Activated B cell treated with CpG ODN at 0.5 μM for 24 hours (primary cell): ENCODE measurements around the gene SLC12A7. TPM values are rescaled to one million over a fixed set of nuclear protein-coding genes. Genes with fewer than 3 reads are reported as not detected.
A peak's percentile ranks its signal among the peaks of the same experiment; 100 is the strongest.

ENCODE experiments used
- ATAC-seq: fragments of 200-7000 bp; cut with Tn5 transposase; one replicate; pipeline ENCODE4 v1.10.0; 2021; ENCODE audit warnings: low read depth, mild to moderate bottlenecking, moderate library complexity
- CTCF ChIA-PET: fragments of 350-600 bp; sonication (Branson Sonifier 250); formaldehyde crosslinking; loops from one replicate; lab custom pipeline; 2021; ENCODE audit warnings: antibody characterized with exemption; lab: Charles Lee
- POLR2A ChIA-PET: fragments of 350-600 bp; sonication (Branson Sonifier 250); formaldehyde crosslinking; loops from one replicate; lab custom pipeline; 2021; ENCODE audit warnings: antibody characterized with exemption; lab: Charles Lee
- DNase-seq: peaks from one replicate; pipeline ENCODE4 v3.0.0; 2022
- H3K27ac Mint-ChIP-seq: one replicate; pipeline ENCODE4 v1.8.0; 2020; ENCODE audit warnings: mixed read lengths
- H3K27me3 Mint-ChIP-seq: one replicate; pipeline ENCODE4 v1.8.0; 2021; ENCODE audit warnings: mixed read lengths
- H3K36me3 Mint-ChIP-seq: one replicate; pipeline ENCODE4 v1.8.0; 2021; ENCODE audit warnings: low read depth, mixed read lengths
- H3K4me1 Mint-ChIP-seq: one replicate; pipeline ENCODE4 v1.8.0; 2021; ENCODE audit warnings: mixed read lengths
- H3K4me3 Mint-ChIP-seq: one replicate; pipeline ENCODE4 v1.8.0; 2020; ENCODE audit warnings: mild to moderate bottlenecking, mixed read lengths
- H3K9me3 Mint-ChIP-seq: one replicate; pipeline ENCODE4 v1.8.0; 2020; ENCODE audit warnings: mixed read lengths
- CTCF ChIP-seq: fragments of 200-600 bp; IDR thresholded peaks from one replicate; pipeline ENCODE4 v1.8.0; 2022; ENCODE audit warnings: antibody characterized with exemption, mild to moderate bottlenecking
- intact Hi-C: fragments of 100-400 bp; cut with micrococcal nuclease; formaldehyde crosslinking; loops from one replicate; pipeline ENCODE4 v1.15.1; 2024
- total RNA-seq: library from RNA; stranded (reverse); gene quantifications from 2 replicates; pipeline ENCODE4 v1.2.3, GENCODE V29; 2022

The SLC12A7 gene
- total RNA-seq, 1 donor from 2014 or later, result 23.3 TPM

GRCh38 chr5:1010641-1011046 lies 101.2 kb downstream of the SLC12A7 start:
- peaks cover 12% of the 10 kb centered on the region for H3K4me1 Mint-ChIP-seq
- H3K4me3 Mint-ChIP-seq, result no peak overlapping the region
- no peak overlapping the region for H3K27ac Mint-ChIP-seq
- H3K9me3 Mint-ChIP-seq, result no peaks in the 10 kb centered on the region
- DNase-seq, result no peak
- ATAC-seq, result no peak
- ChIA-PET CTCF (interaction anchor here (1.4 kb wide), 1 partner anchor 130 kb away, joined by 10 read pairs; no protein-coding TSS in a partner anchor), POLR2A (no interaction called here)
- no peak for TF ChIP-seq CTCF
- no peaks in the 10 kb centered on the region for H3K36me3 Mint-ChIP-seq
- peaks cover 46% of the 10 kb centered on the region for H3K27me3 Mint-ChIP-seq
- intact Hi-C loops, result no loop called here

GRCh38 chr5:1010181-1010510 lies 101.7 kb downstream of the SLC12A7 start:
- ATAC-seq, result no peak
- no peak for TF ChIP-seq CTCF
- POLR2A ChIA-PET, result no interaction called here

GRCh38 chr5:1009359-1010180 lies 102.3 kb downstream of the SLC12A7 start:
- Mint-ChIP-seq H3K27ac (no peak overlapping the region), H3K27me3 (peaks cover 46% of the 10 kb centered on the region), H3K9me3 (no peaks in the 10 kb centered on the region), H3K36me3 (no peaks in the 10 kb centered on the region), H3K4me3 (peak overlapping the region; percentile 38), H3K4me1 (peaks cover 13% of the 10 kb centered on the region)
- CTCF ChIA-PET, result interaction anchor here (1.4 kb wide), 1 partner anchor 131 kb away, joined by 10 read pairs; no protein-coding TSS in a partner anchor
- ATAC-seq (no peak), DNase-seq (peak; percentile 15)
- no peak for TF ChIP-seq CTCF
- POLR2A ChIA-PET, result no interaction called here
- intact Hi-C loops, result loop anchor here (10.0 kb wide), 1 partner anchor 635 kb away; no protein-coding TSS in a partner anchor

More at GRCh38 chr5:1010181-1010510, 101.7 kb downstream of the SLC12A7 start:
- CTCF ChIA-PET, result interaction anchor here (1.4 kb wide), 1 partner anchor 130 kb away, joined by 10 read pairs; no protein-coding TSS in a partner anchor
- Mint-ChIP-seq H3K9me3 (no peaks in the 10 kb centered on the region), H3K36me3 (no peaks in the 10 kb centered on the region), H3K27me3 (peaks cover 46% of the 10 kb centered on the region), H3K27ac (no peak overlapping the region), H3K4me1 (peaks cover 13% of the 10 kb centered on the region), H3K4me3 (no peak overlapping the region)
- intact Hi-C loops, result no loop called here
- no peak for DNase-seq

GRCh38 chr5:1008451-1009358 lies 103.2 kb downstream of the SLC12A7 start, which contains the start of gene NKD2:
TSS of gene NKD2 (plus strand) at chr5:1008802. CDS start at chr5:1009058, 256 bp downstream.
- Mint-ChIP-seq H3K4me3 (peak within 1 kb of the TSS; percentile 42), H3K27ac (no peak within 1 kb of the TSS), H3K9me3 (no peaks in the 10 kb centered on the region), H3K36me3 (no peaks in the 10 kb centered on the region), H3K4me1 (peaks cover 14% of the 10 kb centered on the region), H3K27me3 (peaks cover 50% of the 10 kb centered on the region)
- DNase-seq, result peak; percentile 64
- CTCF ChIA-PET, result no interaction called here
- intact Hi-C loops, result loop anchor here (1.0 to 10.0 kb wide), 2 partner anchors 132 to 636 kb away; no protein-coding TSS in a partner anchor
- no peak for TF ChIP-seq CTCF
- ATAC-seq, result peak; percentile 77
- POLR2A ChIA-PET, result no interaction called here
